Cardiac septum (tissue), 1 donor: ENCODE results near the gene C2CD5. TPM values are rescaled to one million over a fixed set of nuclear protein-coding genes. Genes with fewer than 3 reads are reported as not detected.
"Not testable (repeated sequence)": the region's sequence is repeated elsewhere in the genome, so short reads cannot be mapped to it uniquely, and the experiment has no call there.

Experiments used
- DNase-seq: peaks from one replicate; pipeline ENCODE4 v3.0.0-alpha.2; 2020; ENCODE audit warnings: low spot score
- intact Hi-C: fragments of 100-400 bp; cut with DNase I; formaldehyde crosslinking; loops from one replicate; pipeline ENCODE4 v1.14.0; 2022
- total RNA-seq: library from RNA; stranded (reverse); fragmentation: NEBNext Ultra II Directional; extraction: Animal tissue kit (Norgen Biotek cat#: 25700); gene quantifications from one replicate; pipeline ENCODE4 v1.2.1, GENCODE V29; 2021
- donor health status: DM: no; HTN: no; CAD: no.

C2CD5 gene
- total RNA-seq, 1 donor from 2014 or later: 18.2 TPM

DNA sequence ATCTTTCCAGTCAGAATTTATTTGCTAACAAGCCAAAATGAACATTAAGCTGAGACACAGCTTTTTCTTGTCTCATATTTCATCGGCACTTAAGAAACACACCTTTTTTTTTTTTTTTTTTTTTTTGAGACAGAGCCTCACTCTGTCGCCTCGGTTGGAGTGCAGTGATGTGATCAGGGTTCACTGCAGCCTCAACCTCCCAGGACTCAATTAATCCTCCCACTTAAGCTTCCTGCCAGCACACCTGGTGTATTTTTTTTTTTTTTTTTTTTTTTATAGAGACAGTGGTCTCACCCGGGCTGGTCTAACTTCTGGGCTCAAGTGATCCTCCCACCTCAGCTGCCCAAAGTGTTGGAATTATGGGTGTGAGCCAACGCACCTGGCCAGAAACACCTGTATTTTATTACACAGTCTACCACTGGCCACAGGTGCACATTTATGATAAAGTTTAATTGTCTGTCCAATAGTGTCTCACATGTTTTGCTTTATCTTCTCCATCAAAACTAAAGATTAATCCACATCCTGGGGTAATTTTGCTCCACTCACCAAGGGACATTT lies 62.7 kb downstream of the C2CD5 start:
- no peak for DNase-seq
- intact Hi-C loops: no loop called here

DNA sequence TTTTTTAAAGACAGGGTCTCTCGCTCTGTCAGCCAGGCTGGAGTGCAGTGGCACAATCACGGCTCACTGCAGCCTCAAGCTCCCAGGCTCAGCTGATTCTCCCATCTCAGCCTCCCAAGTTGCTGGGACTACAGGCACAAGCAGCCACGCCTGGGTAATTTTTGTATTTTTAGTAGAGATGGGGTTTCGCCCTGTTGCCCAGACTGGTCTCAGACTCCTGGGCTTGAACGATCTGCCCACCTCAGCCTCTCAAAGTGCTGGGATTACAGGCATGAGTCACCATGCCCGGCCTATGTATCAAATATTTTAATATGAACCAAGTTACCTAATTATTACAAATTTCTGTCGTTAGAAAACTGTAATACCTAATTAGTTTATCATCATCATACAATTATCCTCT lies 63.5 kb downstream of the C2CD5 start:
- DNase-seq, intact Hi-C loops: not testable (repeated sequence)

GRCh38 chr12:22480016-22480415 lies 64.3 kb downstream of the C2CD5 start:
- no peak for DNase-seq
- intact Hi-C loops: no loop called here

DNA sequence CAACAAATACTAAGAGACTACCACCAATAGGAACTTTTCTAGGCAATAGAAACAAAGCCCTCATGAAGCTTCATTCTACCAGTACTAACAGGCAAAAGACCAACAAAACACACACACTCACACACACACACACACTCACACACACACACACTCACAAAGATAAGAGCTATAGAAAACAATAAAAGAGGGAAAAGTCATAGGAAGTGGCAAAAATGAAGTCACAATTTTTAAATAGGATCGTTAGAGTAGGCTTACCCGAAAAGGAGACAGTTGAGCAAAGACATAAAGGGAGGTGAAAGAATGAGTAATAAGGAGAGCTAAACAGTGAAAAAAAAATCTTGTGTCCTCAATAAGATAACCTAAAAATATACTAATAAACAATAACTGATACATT lies 66.5 kb downstream of the C2CD5 start:
- DNase-seq: no peak
- intact Hi-C loops: no loop called here

GRCh38 chr12:22477166-22477893 lies 67.0 kb downstream of the C2CD5 start:
- intact Hi-C loops: no loop called here
- no peak for DNase-seq

- intact Hi-C loops: no loop called here
- DNase-seq: no peak
Measured at GRCh38 chr12:22476133-22476532, 68.2 kb downstream of the C2CD5 start.

DNA sequence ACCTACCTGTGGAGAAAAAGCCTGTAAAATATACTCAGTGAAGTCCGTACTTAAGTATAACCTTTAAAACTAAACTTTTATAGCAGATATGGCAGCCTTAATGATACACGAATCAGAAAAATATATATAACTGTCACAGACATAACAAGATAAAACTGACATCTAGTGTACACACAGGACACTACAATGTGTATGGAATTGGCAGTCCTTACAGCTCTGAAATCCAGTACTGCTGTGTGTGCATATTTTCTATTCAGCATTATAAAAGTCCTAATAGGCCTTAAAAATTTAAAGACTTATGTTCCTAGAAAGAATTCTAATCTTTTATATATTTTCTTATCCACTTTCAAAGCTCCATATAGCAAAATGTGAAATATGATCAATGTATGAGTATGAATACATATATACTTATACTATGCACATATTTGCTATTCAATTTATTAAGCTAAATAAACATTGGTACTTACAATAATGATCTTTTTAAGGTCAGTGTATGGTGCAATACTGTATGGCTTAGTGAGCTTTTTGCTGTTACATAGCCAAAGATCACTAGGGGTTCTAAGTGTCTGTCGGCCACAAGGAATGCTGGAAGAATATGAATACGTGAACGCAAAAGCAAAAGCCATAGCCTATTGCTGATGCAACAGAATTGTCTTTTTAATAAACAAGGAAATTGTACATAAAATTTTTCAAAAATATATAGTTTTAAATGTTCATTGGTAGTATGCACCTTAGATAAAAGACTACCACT lies 69.2 kb downstream of the C2CD5 start:
- intact Hi-C loops: no loop called here
- no peak for DNase-seq

DNA sequence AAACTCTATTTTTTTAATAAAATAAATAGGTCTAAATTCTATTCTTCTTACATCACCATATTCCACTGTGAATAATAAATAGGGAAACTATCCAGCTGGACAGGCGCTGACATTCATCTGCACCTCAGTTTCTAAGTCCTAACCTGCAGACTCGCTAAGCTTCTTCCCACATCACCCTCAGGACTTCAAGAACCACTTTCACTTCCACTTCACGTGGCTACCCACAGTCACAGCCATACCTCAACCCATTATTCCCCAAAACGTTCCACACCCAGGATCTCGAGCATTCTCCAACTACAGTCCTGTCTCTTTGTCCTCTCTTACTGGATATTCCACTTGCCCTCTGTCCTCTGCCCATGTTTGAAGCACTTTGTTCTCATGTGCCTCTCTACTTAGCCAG lies 71.1 kb downstream of the C2CD5 start:
- no peak for DNase-seq
- intact Hi-C loops: no loop called here

GRCh38 chr12:22467190-22467589 lies 77.2 kb downstream of the C2CD5 start:
- no peak for DNase-seq
- intact Hi-C loops: no loop called here

- intact Hi-C loops: no loop called here
- no peak for DNase-seq
Measured at GRCh38 chr12:22463306-22463705, 81.0 kb downstream of the C2CD5 start.

DNA sequence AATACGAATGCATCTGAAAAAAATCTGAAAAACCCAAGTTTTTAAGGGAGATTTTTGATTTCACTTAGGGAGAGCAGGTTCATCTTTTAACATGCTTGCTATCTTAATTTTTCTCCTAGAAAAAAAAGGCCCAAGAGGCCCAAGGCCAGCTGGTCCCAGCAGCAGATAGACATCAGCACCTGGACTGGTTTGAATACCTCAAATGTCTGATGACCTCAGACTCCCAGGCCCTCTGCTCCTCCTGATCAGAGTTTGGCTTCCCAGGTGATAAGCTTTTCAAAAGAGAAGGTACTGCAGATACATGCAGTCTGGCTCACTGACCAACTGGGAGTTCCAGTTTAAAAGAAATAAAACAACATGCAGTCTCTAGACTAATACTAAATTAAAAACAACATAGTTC lies 82.6 kb downstream of the C2CD5 start:
- DNase-seq: no peak
- intact Hi-C loops: no loop called here

DNA sequence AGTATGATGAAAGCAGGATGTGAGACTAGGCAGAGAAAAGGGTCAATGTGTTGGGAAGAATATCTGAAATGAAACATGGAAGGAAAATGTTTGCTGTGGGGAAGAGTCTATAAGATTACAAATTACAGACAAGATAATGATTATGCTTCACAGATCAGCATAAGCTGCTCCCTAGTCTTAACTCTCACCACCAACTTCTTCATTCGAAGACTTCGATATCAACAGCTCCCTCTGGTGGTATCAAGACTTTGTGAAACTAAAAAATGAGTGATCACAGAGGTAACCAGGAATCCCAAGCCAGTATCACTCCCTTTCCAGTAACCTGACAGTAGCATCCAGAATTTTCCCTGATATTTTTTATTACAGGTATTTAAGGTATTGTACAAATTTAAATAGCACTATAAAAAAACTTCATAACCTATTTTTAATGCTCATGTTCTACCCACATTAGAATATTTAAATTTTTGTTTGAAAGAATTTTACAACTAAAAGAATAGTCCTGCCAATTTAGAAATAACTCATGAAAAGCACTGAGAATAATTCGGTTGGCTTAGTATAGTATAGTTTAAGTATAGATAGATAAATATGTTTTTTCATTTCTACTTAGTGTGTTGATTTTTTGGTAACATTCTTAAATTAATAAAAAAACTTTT lies 84.4 kb downstream of the C2CD5 start:
- intact Hi-C loops: no loop called here
- DNase-seq: no peak

- intact Hi-C loops: no loop called here
- DNase-seq: no peak
Measured at GRCh38 chr12:22458298-22458937, 85.9 kb downstream of the C2CD5 start.

- intact Hi-C loops: no loop called here
- DNase-seq: no peak
Measured at GRCh38 chr12:22457085-22457484, 87.3 kb downstream of the C2CD5 start.

- DNase-seq: no peak
- intact Hi-C loops: no loop called here
Measured at GRCh38 chr12:22453511-22453910, 90.8 kb downstream of the C2CD5 start.

- no peak for DNase-seq
- intact Hi-C loops: no loop called here
Measured at GRCh38 chr12:22447223-22447622, 97.1 kb downstream of the C2CD5 start.

DNA sequence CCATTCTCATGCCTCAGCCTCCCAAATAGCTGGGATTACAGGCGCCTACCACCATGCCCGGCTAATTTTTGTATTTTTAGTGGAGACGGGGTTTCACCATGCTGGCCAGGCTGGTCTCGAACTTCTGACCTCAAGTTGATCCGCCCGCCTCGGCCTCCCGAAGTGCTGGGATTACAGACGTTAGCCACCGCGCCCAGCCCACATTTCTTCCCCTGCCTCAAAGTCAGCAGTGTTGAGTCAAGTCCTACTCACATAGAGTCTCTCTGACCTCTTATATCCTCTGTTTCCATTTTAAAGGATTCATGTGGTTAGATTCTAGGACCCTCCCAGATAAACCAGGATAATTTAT lies 100.1 kb downstream of the C2CD5 start:
- not testable (repeated sequence) for DNase-seq
- intact Hi-C loops: loop anchor here (5.0 kb wide), 3 partner anchors 107 to 362 kb away; no protein-coding TSS in a partner anchor

DNA sequence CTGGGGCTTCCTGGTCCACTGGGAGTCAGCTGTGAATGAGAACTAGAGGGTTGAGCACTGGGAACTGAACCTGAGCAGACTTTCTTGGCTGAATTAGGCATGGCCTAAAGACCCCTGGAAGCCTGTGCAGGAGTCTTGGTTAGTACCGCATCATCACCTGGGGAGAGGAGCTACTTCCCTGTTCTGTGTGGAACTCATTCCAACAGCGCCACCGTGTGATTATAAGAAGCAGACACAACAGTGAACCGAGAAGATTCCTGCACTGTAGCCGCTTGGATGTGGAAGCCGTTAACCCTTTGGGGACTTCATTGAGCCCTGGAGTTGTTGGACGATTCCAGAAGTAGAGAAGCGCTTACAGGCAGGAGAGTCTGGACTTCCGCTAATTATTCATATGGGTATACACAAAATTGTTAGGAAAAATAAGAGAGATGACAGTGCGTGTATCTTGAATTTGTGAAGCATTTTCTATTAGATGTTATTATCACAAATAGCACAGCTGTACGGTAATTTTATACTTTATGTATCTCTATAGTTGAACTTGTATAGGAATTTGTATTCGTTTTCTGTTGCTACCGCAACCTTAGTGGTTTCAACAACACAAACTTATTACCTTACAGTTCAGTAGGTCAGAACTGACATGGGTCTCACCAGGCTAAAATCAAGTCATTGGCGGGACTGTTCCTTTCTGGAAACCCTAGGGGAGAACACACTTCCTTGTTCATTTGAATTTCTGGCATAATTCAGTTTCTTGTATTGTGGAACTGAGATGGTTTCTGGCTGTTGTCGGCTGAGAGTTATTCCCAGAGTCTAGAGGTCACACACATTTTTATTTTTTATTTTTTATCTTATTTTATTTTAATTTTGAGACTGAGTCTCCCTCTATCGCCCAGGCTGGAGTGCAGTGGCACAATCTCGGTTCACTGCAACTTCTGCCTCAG lies 100.7 kb downstream of the C2CD5 start:
- peak; percentile 76 for DNase-seq
- intact Hi-C loops: loop anchor here (5.0 kb wide), 3 partner anchors 106 to 361 kb away; no protein-coding TSS in a partner anchor
